Testis (tissue), 3 donors: ENCODE data around the gene HSPB9. TPM values are rescaled to one million over a fixed set of nuclear protein-coding genes. Genes with fewer than 3 reads are reported as not detected.
"Not testable (repeated sequence)": the region's sequence is repeated elsewhere in the genome, so short reads cannot be mapped to it uniquely, and the experiment has no call there.

Source experiments
- DNase-seq: peaks from one replicate; pipeline ENCODE4 v3.0.0-alpha.2; 2019
- H3K27ac ChIP-seq, 2 donors: fragments of 200-600 bp; sonication (generic); one replicate each; pipeline ENCODE4 v1.5.1; 2019
- H3K27me3 ChIP-seq: fragments of 200-600 bp; sonication (generic); one replicate; pipeline ENCODE4 v1.5.1; 2019
- H3K36me3 ChIP-seq: fragments of 200-600 bp; sonication (generic); one replicate; pipeline ENCODE4 v1.5.1; 2017; ENCODE audit warnings: low read depth; ENCODE audit errors: missing control alignments
- H3K4me1 ChIP-seq: fragments of 200-600 bp; sonication (generic); one replicate; pipeline ENCODE4 v1.5.1; 2019
- H3K4me3 ChIP-seq, 2 donors: fragments of 200-600 bp; sonication (generic); one replicate each; pipeline ENCODE4 v1.5.1; 2017 to 2019
- H3K9me3 ChIP-seq: fragments of 200-600 bp; sonication (generic); one replicate; pipeline ENCODE4 v1.5.1; 2017
- CTCF ChIP-seq, 3 experiments: fragments of 450-650 bp in 2 of 3; fragments of 200-600 bp in 1 of 3; sonication (generic) in 1 of 3; IDR thresholded peaks; one replicate each; pipeline ENCODE4 v1.5.1; 2016 to 2019; ENCODE audit warnings: antibody characterized with exemption in 3 of 3, mild to moderate bottlenecking in 2 of 3, moderate library complexity in 1 of 3
- POLR2A ChIP-seq: fragments of 450-650 bp; IDR thresholded peaks from one replicate; pipeline ENCODE4 v1.6.1; 2017; ENCODE audit warnings: antibody characterized with exemption, mild to moderate bottlenecking, moderate library complexity
- WGBS, 2 donors: methylation state at CpG; one replicate each; pipeline ENCODE4 v1.1.5; 2018; 5-methylcytosine and 5-hydroxymethylcytosine counted together
- intact Hi-C: fragments of 100-400 bp; cut with DNase I; formaldehyde crosslinking; loops from one replicate; pipeline ENCODE4 v1.15.1; 2023; ENCODE audit warnings: low total_unique reads
- polyA plus RNA-seq: library from polyadenylated mRNA; stranded (reverse); fragments of 350-450 nt; fragmentation: Illumina TruSeq; extraction: RNeasy Lipid Tissue Mini Kit (QIAGEN cat#74804); gene quantifications from one replicate; pipeline ENCODE4 v1.2.3, GENCODE V29; 2014; ENCODE audit warnings: low read depth, low replicate concordance; ENCODE audit not compliant: insufficient read depth
- total RNA-seq, 2 donors: library from RNA; depleted of rRNA; stranded (reverse); fragments of >200 nt; gene quantifications; one replicate each; pipeline ENCODE4 v1.2.3, GENCODE V29; 2016

Gene HSPB9
- total and polyA plus RNA-seq, 3 donors from 2014 or later = 6.9 to 12.9 (median 9.8) TPM

- H3K9me3 ChIP-seq = no peaks in the 10 kb centered on the region
- H3K27ac ChIP-seq = peak overlapping the region in 1 of 2 donors; percentile 29
- no peak for TF ChIP-seq CTCF (IDR thresholded peaks at IDR 0.05)
- no peak for TF ChIP-seq POLR2A
- DNase-seq = peak; percentile 60
- WGBS, 2 donors = 49 to 76% methylated on average over 7 of the region's 7 CpGs
- no peaks in the 10 kb centered on the region for H3K27me3 ChIP-seq
- no peaks in the 10 kb centered on the region for H3K36me3 ChIP-seq
- H3K4me3 ChIP-seq = no peak overlapping the region
- intact Hi-C loops = no loop called here
- peaks cover 35% of the 10 kb centered on the region for H3K4me1 ChIP-seq
Observed at GRCh38 chr17:42138749-42139492, 16.3 kb downstream of the HSPB9 start.

DNA sequence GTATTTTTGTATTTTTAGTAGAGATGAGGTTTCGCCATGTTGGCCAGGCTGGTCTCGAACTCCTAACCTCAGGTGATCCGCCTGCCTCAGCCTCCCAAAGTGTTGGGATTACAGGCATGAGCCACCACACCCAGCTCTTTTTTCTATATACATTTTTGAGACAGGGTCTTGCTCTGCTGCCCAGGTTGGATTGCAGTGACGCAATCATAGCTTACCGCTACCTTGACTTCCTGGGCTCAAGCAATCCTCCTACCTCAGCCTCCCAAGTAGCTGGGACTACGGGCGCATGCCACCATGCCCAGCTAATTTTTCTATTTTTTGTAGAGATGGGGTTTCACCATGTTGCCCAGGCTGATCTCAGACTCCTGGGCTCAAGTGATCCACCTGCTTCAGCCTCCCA, 18.1 kb downstream of the HSPB9 start:
- intact Hi-C loops, H3K27me3 ChIP-seq, H3K9me3 ChIP-seq, DNase-seq, H3K4me3 ChIP-seq, H3K36me3 ChIP-seq, H3K27ac ChIP-seq: not testable (repeated sequence)
- peaks cover 28% of the 10 kb centered on the region for H3K4me1 ChIP-seq
- 95 to 97% methylated on average over 7 of the region's 7 CpGs for WGBS, 2 donors

- peaks cover 21% of the 10 kb centered on the region for H3K4me1 ChIP-seq
- WGBS, 2 donors = 75 to 85% methylated on average over 8 of the region's 8 CpGs
- no peak for DNase-seq
- no peaks in the 10 kb centered on the region for H3K36me3 ChIP-seq
- H3K9me3 ChIP-seq = no peaks in the 10 kb centered on the region
- H3K27me3 ChIP-seq = no peaks in the 10 kb centered on the region
- no peak for TF ChIP-seq CTCF (IDR thresholded peaks at IDR 0.05)
- TF ChIP-seq POLR2A = no peak
- intact Hi-C loops = no loop called here
- H3K4me3 ChIP-seq = no peak overlapping the region
- H3K27ac ChIP-seq = no peak overlapping the region
Observed at GRCh38 chr17:42141382-42141781, 18.8 kb downstream of the HSPB9 start.

GRCh38 chr17:42142371-42142896, 19.8 kb downstream of the HSPB9 start:
- no peak for TF ChIP-seq CTCF (IDR thresholded peaks at IDR 0.05)
- WGBS, 2 donors = 76 to 82% methylated on average over 7 of the region's 7 CpGs
- Histone ChIP-seq H3K27ac (no peak overlapping the region), H3K9me3 (no peaks in the 10 kb centered on the region), H3K4me3 (no peak overlapping the region), H3K4me1 (peaks cover 16% of the 10 kb centered on the region), H3K36me3 (no peaks in the 10 kb centered on the region), H3K27me3 (no peaks in the 10 kb centered on the region)
- intact Hi-C loops = no loop called here
- no peak for DNase-seq

- DNase-seq, H3K27me3 ChIP-seq, H3K4me3 ChIP-seq, intact Hi-C loops, H3K9me3 ChIP-seq, H3K36me3 ChIP-seq, H3K27ac ChIP-seq: not testable (repeated sequence)
- peaks cover 12% of the 10 kb centered on the region for H3K4me1 ChIP-seq
- WGBS, 2 donors = 60 to 71% methylated on average over 4 of the region's 4 CpGs
Observed at GRCh38 chr17:42143138-42143537, 20.5 kb downstream of the HSPB9 start.
